Epithelial cell of prostate (primary cell): Measurements from ENCODE around the gene FYB1.

Source experiments
- DNase-seq: peaks from one replicate; pipeline ENCODE4 v3.0.0-alpha.2; 2011; ENCODE audit warnings: low read depth, low spot score
- H3K27ac ChIP-seq: fragments of 450-650 bp; 2 replicates; pipeline ENCODE4 v1.5.1; 2017; ENCODE audit warnings: mild to moderate bottlenecking

Gene FYB1

GRCh38 chr5:39208471-39208870 lies 10.9 kb downstream of the FYB1 start:
- DNase-seq = no peak
- no peak overlapping the region for H3K27ac ChIP-seq

GRCh38 chr5:39207345-39208045 lies 11.9 kb downstream of the FYB1 start:
- no peak overlapping the region for H3K27ac ChIP-seq
- DNase-seq = no peak

GRCh38 chr5:39206630-39207321 lies 12.6 kb downstream of the FYB1 start:
- H3K27ac ChIP-seq = no peak overlapping the region
- DNase-seq = no peak

- no peak for DNase-seq
- no peak overlapping the region for H3K27ac ChIP-seq
Observed at GRCh38 chr5:39205550-39205949, 13.8 kb downstream of the FYB1 start.

GRCh38 chr5:39203951-39204350 lies 15.4 kb downstream of the FYB1 start:
- H3K27ac ChIP-seq = no peak overlapping the region

GRCh38 chr5:39203275-39203922 lies 16.0 kb downstream of the FYB1 start:
- no peak for DNase-seq
- no peak overlapping the region for H3K27ac ChIP-seq

More at GRCh38 chr5:39203951-39204350, 15.4 kb downstream of the FYB1 start:
- DNase-seq = no peak

GRCh38 chr5:39202597-39203274 lies 16.6 kb downstream of the FYB1 start:
- no peak for DNase-seq
- H3K27ac ChIP-seq = no peak overlapping the region

- no peak overlapping the region for H3K27ac ChIP-seq
- DNase-seq = no peak
Observed at GRCh38 chr5:39201781-39202596, 17.4 kb downstream of the FYB1 start.

- no peak for DNase-seq
- no peak overlapping the region for H3K27ac ChIP-seq
Observed at GRCh38 chr5:39201160-39201780, 18.1 kb downstream of the FYB1 start.

GRCh38 chr5:39200081-39200480 lies 19.3 kb downstream of the FYB1 start:
- no peak for DNase-seq

GRCh38 chr5:39199335-39199734 lies 20.0 kb downstream of the FYB1 start:
- no peak overlapping the region for H3K27ac ChIP-seq
- no peak for DNase-seq

More at GRCh38 chr5:39200081-39200480, 19.3 kb downstream of the FYB1 start:
- no peak overlapping the region for H3K27ac ChIP-seq

- DNase-seq = peak; percentile 71
- H3K27ac ChIP-seq = peak overlapping the region; percentile 93
Observed at GRCh38 chr5:39198127-39198526, 21.2 kb downstream of the FYB1 start.

GRCh38 chr5:39197556-39197955 lies 21.8 kb downstream of the FYB1 start:
- peak overlapping the region; percentile 93 for H3K27ac ChIP-seq
- no peak for DNase-seq

- H3K27ac ChIP-seq = peak overlapping the region; percentile 93
- no peak for DNase-seq
Observed at GRCh38 chr5:39195198-39195826, 24.1 kb downstream of the FYB1 start.

- H3K27ac ChIP-seq = peak overlapping the region; percentile 93
Observed at GRCh38 chr5:39194466-39195136, 24.8 kb downstream of the FYB1 start.

GRCh38 chr5:39193553-39194465 lies 25.6 kb downstream of the FYB1 start:
- DNase-seq = no peak

More at GRCh38 chr5:39194466-39195136, 24.8 kb downstream of the FYB1 start:
- peak; percentile 96 for DNase-seq

GRCh38 chr5:39192450-39193160 lies 26.8 kb downstream of the FYB1 start:
- no peak overlapping the region for H3K27ac ChIP-seq
- DNase-seq = no peak

More at GRCh38 chr5:39193553-39194465, 25.6 kb downstream of the FYB1 start:
- H3K27ac ChIP-seq = peak overlapping the region; percentile 93
